ENCODE measurements around the gene SLC24A5. TPM values are rescaled to one million over a fixed set of nuclear protein-coding genes. Genes with fewer than 3 reads are reported as not detected.

Gene SLC24A5
- not detected in 2 replicates for total RNA-seq

DNA sequence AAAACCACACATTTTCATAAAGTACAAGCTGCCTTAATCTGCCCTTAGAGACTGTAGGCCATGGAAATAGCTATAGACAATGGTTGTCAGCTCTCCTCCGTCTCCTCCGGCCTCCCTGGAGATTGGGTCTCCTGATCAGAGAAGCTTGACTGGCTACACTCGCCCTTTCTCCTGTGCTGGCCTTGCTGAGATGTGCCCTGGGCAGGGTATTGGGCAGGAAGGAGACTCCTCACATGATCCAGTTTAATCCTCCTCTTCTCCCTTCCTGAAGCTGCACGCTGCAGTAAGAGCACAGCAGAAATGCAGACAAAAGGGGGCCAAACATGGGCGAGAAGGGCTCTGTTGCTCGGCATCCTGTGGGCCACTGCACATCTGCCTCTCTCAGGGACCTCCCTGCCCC, at the start of gene SLC24A5:
Gene SLC24A5 (plus strand): TSS at position 246 of the 400 bp plus-strand sequence. CDS start 55 bp downstream, at position 301.

DNA sequence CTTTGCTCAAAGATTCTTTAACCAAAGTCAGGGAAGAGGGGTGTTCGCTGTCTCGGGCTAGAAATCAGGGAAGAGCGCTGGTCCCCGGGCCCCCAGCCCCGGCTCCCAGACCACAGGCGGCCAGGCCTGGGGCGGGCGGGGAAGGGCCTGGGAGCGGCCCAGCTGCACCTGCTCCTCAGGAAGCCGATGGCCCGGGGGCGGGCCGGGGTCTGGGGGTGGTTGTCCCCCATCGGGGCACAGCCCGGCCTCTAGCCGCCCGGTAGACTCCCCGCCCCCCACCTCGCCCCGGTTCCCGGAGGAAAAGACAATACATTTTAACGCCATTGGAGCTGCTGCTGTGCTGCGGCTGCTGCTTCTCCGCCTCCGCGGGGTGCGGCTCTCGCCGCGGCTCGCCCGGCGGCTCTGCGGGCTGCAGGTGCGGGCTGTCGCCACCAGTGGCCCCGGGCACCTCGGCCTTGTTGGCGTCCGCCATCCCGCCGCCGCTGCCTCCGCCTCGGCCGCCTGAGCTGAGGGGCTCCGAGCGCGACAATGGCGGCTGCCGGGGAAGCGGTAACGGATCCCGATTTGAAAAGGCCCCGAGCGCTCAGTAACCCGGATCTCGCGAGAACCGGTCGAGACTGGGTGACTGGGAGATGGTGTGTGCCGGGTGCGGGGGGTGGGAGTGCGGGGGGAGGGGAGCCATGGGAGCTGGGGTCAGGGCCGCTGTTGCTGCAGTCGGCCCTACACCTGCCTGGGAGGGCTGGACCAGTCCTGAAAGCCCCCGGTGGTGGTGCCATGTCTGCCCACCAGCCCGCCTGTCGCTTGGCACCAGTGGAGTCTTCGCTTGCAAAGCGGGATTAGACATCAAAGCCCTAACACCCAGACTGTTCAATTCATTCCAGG, 57.2 kb downstream of the SLC24A5 start, which contains the start of gene MYEF2:
Gene MYEF2 (minus strand): TSS at position 530 of the 882 bp plus-strand sequence. CDS start 58 bp downstream, at position 472.

DNA sequence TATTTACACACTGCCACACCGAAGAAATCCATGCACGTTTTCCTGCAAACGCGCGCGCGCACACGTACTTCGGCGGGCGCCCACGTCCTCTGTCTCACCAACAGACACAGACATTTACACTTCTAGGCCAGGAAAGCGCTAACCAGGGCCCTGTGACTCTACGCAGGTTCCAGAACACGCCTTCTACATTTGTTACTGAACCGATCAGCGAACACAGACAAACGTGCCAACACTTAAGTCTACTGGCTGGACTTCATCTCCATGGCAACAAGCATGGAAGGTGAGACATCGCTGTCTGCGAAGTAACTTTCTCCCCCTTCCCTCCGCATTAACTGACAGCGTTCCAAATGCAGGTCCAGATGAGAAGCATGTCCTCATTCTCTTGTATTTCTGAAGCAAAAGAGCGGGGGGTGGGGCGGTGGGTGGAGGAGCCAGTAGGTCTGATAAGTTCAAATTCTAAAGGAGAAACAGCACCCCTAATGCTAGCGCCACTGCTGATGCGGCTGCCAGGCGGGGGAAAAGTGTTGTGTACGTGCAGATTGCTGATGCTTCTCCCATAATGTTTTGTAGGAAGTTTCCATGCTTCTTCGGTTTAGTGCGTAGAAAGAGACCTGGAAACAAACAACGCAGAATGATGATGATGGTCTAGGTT, 70.9 kb downstream of the SLC24A5 start, which contains the start of gene CTXN2:
Gene CTXN2 (plus strand): TSS at position 92 of the 652 bp plus-strand sequence. CDS start 9,636 bp downstream, outside the sequence.

Other genes starting within 250 kb of the SLC24A5 start
- gene MYEF2, start 57.3 kb downstream of the SLC24A5 start, total RNA-seq, result 17.8 and 34.8 TPM in 2 replicates
- under 0.01 TPM in 1 of 2 replicates, not detected in the other for gene CTXN2, start 70.7 kb downstream of the SLC24A5 start, total RNA-seq
- not detected in 2 replicates for gene SLC12A1, start 85.3 kb downstream of the SLC24A5 start, total RNA-seq
- 42.6 and 55.8 TPM in 2 replicates for gene DUT, start 210.4 kb downstream of the SLC24A5 start, total RNA-seq

Measured in endothelial cell of coronary artery (primary cell).